Skeletal muscle tissue (tissue), 4 donors: ENCODE measurements around the gene KCNIP1. TPM values are rescaled to one million over a fixed set of nuclear protein-coding genes. Genes with fewer than 3 reads are reported as not detected.

Experiments
- H3K27ac ChIP-seq: one replicate; pipeline ENCODE4 v1.7.0; 2013; ENCODE audit warnings: mild to moderate bottlenecking, low read depth, low read length, inconsistent platforms
- H3K27me3 ChIP-seq, 3 donors: one replicate each; pipeline ENCODE4 v1.7.0; 2013; ENCODE audit warnings: low read length in 3 of 3; ENCODE audit not compliant: control insufficient read depth in 3 of 3, insufficient read depth in 3 of 3
- H3K36me3 ChIP-seq, 3 donors: one replicate each; pipeline ENCODE4 v1.7.0; 2013; ENCODE audit warnings: low read length in 3 of 3; ENCODE audit not compliant: control insufficient read depth in 3 of 3, insufficient read depth in 3 of 3
- H3K4me1 ChIP-seq, 3 donors: one replicate each; pipeline ENCODE4 v1.7.0; 2013; ENCODE audit warnings: low read length in 3 of 3, mild to moderate bottlenecking in 3 of 3; ENCODE audit not compliant: control insufficient read depth in 3 of 3, insufficient read depth in 3 of 3
- H3K4me3 ChIP-seq, 3 donors: one replicate each; pipeline ENCODE4 v1.7.0; 2013; ENCODE audit warnings: low read length in 3 of 3
- H3K9ac ChIP-seq, 3 donors: one replicate each; pipeline ENCODE4 v1.7.0; 2013; ENCODE audit warnings: low read length in 3 of 3, mild to moderate bottlenecking in 3 of 3, moderate library complexity in 2 of 3, low read depth in 1 of 3
- H3K9me3 ChIP-seq, 3 donors: one replicate each; pipeline ENCODE4 v1.7.0; 2013; ENCODE audit warnings: low read length in 3 of 3; ENCODE audit not compliant: control insufficient read depth in 3 of 3
- total RNA-seq: library from RNA; depleted of rRNA; stranded (reverse); fragments of >200 nt; gene quantifications from one replicate; pipeline ENCODE4 v1.2.3, GENCODE V29; 2014
- donor health status: Osteomylitis.

KCNIP1 gene
- total RNA-seq, 1 donor from 2014 or later = 4.2 TPM

- Histone ChIP-seq H3K36me3 (no peaks in the 10 kb centered on the region), H3K4me3 (no peak overlapping the region), H3K27me3 (peaks cover 29 to 43% (median 41%) of the 10 kb centered on the region in 3 donors)
Measured at GRCh38 chr5:170504616-170505266, 921 bp downstream of the KCNIP1 start.

GRCh38 chr5:170508036-170508435 lies 4.2 kb downstream of the KCNIP1 start:
- no peaks in the 10 kb centered on the region for H3K9me3 ChIP-seq
- H3K27ac ChIP-seq = no peak overlapping the region
- peaks cover 14 to 30% (median 29%) of the 10 kb centered on the region in 3 donors for H3K27me3 ChIP-seq
- no peak overlapping the region for H3K9ac ChIP-seq
- no peaks in the 10 kb centered on the region for H3K4me1 ChIP-seq
- no peaks in the 10 kb centered on the region for H3K36me3 ChIP-seq
- H3K4me3 ChIP-seq = no peak overlapping the region

More at GRCh38 chr5:170504616-170505266, 921 bp downstream of the KCNIP1 start:
- Histone ChIP-seq H3K27ac (no peak overlapping the region), H3K4me1 (no peaks in the 10 kb centered on the region), H3K9ac (no peak overlapping the region), H3K9me3 (peaks cover 0 to 3% (median 0%) of the 10 kb centered on the region in 3 donors)

GRCh38 chr5:170508660-170509347 lies 5.0 kb downstream of the KCNIP1 start:
- Histone ChIP-seq H3K27ac (no peak overlapping the region), H3K4me1 (no peaks in the 10 kb centered on the region), H3K4me3 (no peak overlapping the region), H3K9ac (no peak overlapping the region), H3K36me3 (no peaks in the 10 kb centered on the region), H3K9me3 (no peaks in the 10 kb centered on the region), H3K27me3 (peaks cover 11 to 26% (median 25%) of the 10 kb centered on the region in 3 donors)

GRCh38 chr5:170509348-170509660 lies 5.5 kb downstream of the KCNIP1 start:
- no peak overlapping the region for H3K9ac ChIP-seq
- H3K27ac ChIP-seq = no peak overlapping the region
- H3K4me3 ChIP-seq = no peak overlapping the region
- no peaks in the 10 kb centered on the region for H3K36me3 ChIP-seq
- no peaks in the 10 kb centered on the region for H3K9me3 ChIP-seq
- H3K4me1 ChIP-seq = no peaks in the 10 kb centered on the region
- peaks cover 11 to 23% (median 22%) of the 10 kb centered on the region in 3 donors for H3K27me3 ChIP-seq

GRCh38 chr5:170510126-170510525 lies 6.3 kb downstream of the KCNIP1 start:
- no peaks in the 10 kb centered on the region for H3K9me3 ChIP-seq
- no peaks in the 10 kb centered on the region for H3K4me1 ChIP-seq
- no peak overlapping the region for H3K9ac ChIP-seq
- no peak overlapping the region for H3K4me3 ChIP-seq
- H3K36me3 ChIP-seq = no peaks in the 10 kb centered on the region
- peaks cover 8 to 15% (median 14%) of the 10 kb centered on the region in 3 donors for H3K27me3 ChIP-seq
- no peak overlapping the region for H3K27ac ChIP-seq

- peaks cover 4 to 12% (median 11%) of the 10 kb centered on the region in 3 donors for H3K27me3 ChIP-seq
- no peaks in the 10 kb centered on the region for H3K36me3 ChIP-seq
- no peaks in the 10 kb centered on the region for H3K9me3 ChIP-seq
- H3K9ac ChIP-seq = no peak overlapping the region
- no peak overlapping the region for H3K27ac ChIP-seq
- H3K4me3 ChIP-seq = no peak overlapping the region
- H3K4me1 ChIP-seq = no peaks in the 10 kb centered on the region
Measured at GRCh38 chr5:170510559-170510958, 6.7 kb downstream of the KCNIP1 start.

GRCh38 chr5:170511551-170512258 lies 7.9 kb downstream of the KCNIP1 start:
- Histone ChIP-seq H3K27ac (no peak overlapping the region), H3K4me3 (no peak overlapping the region), H3K9me3 (no peaks in the 10 kb centered on the region), H3K9ac (no peak overlapping the region), H3K4me1 (no peaks in the 10 kb centered on the region), H3K27me3 (peaks cover 0 to 3% (median 2%) of the 10 kb centered on the region in 3 donors), H3K36me3 (no peaks in the 10 kb centered on the region)

- Histone ChIP-seq H3K27ac (no peak overlapping the region), H3K36me3 (no peaks in the 10 kb centered on the region), H3K27me3 (peaks cover 0 to 2% (median 0%) of the 10 kb centered on the region in 3 donors), H3K9ac (no peak overlapping the region), H3K9me3 (peaks cover 0 to 2% (median 0%) of the 10 kb centered on the region in 3 donors), H3K4me1 (no peaks in the 10 kb centered on the region), H3K4me3 (no peak overlapping the region)
Measured at GRCh38 chr5:170513856-170514525, 10.2 kb downstream of the KCNIP1 start.

- H3K9ac ChIP-seq = no peak overlapping the region
- no peak overlapping the region for H3K4me3 ChIP-seq
- no peaks in the 10 kb centered on the region for H3K36me3 ChIP-seq
- H3K9me3 ChIP-seq = peaks cover 0 to 4% (median 0%) of the 10 kb centered on the region in 3 donors
- H3K4me1 ChIP-seq = no peaks in the 10 kb centered on the region
- H3K27ac ChIP-seq = no peak overlapping the region
- peaks cover 0 to 2% (median 0%) of the 10 kb centered on the region in 3 donors for H3K27me3 ChIP-seq
Measured at GRCh38 chr5:170517411-170517810, 13.6 kb downstream of the KCNIP1 start.
